Spleen (tissue), 11 donors: ENCODE measurements around the gene ETS2. TPM values are rescaled to one million over a fixed set of nuclear protein-coding genes. Genes with fewer than 3 reads are reported as not detected.

Experiments used
- DNase-seq: peaks from one replicate; pipeline ENCODE4 v3.0.0-alpha.2; 2020
- H3K27ac ChIP-seq, 8 donors: fragments of 200-600 bp; sonication (generic) in 7 of 8; 1 replicate in 4 of 8; 2 replicates in 4 of 8; pipeline versions ENCODE4 v1.5.0 to v1.8.0; 2016 to 2021; ENCODE audit warnings: inconsistent platforms in 4 of 8, mild to moderate bottlenecking in 4 of 8, moderate library complexity in 1 of 8
- H3K27me3 ChIP-seq, 7 donors: fragments of 200-600 bp; sonication (generic) in 6 of 7; replicated peaks in 1 of 7; 1 replicate in 4 of 7; 2 replicates in 3 of 7; pipeline versions ENCODE4 v1.5.0 to v1.8.0; 2016 to 2021; ENCODE audit warnings: inconsistent platforms in 3 of 7, mild to moderate bottlenecking in 1 of 7
- H3K36me3 ChIP-seq, 6 donors: fragments of 200-600 bp; sonication (generic) in 5 of 6; 1 replicate in 4 of 6; 2 replicates in 2 of 6; pipeline versions ENCODE4 v1.5.0 to v1.8.0; 2016 to 2021; ENCODE audit warnings: inconsistent platforms in 2 of 6
- H3K4me1 ChIP-seq, 6 donors: fragments of 200-600 bp; sonication (generic) in 5 of 6; 1 replicate in 3 of 6; 2 replicates in 3 of 6; pipeline versions ENCODE4 v1.5.0 to v1.8.0; 2016 to 2021; ENCODE audit warnings: inconsistent platforms in 3 of 6
- H3K4me3 ChIP-seq, 8 donors: fragments of 200-600 bp; sonication (generic) in 7 of 8; 1 replicate in 4 of 8; 2 replicates in 4 of 8; pipeline versions ENCODE4 v1.5.0 to v1.8.0; 2016 to 2021; ENCODE audit warnings: inconsistent platforms in 4 of 8, mild to moderate bottlenecking in 4 of 8, moderate library complexity in 2 of 8
- H3K9me3 ChIP-seq, 8 donors: fragments of 200-600 bp; sonication (generic) in 7 of 8; 1 replicate in 4 of 8; 2 replicates in 4 of 8; pipeline versions ENCODE4 v1.5.0 to v1.8.0; 2016 to 2021; ENCODE audit warnings: inconsistent platforms in 4 of 8
- POLR2A ChIP-seq, 3 donors: fragments of 450-650 bp; IDR thresholded peaks; one replicate each; pipeline ENCODE4 v1.5.1; 2017; ENCODE audit warnings: antibody characterized with exemption in 3 of 3, mild to moderate bottlenecking in 1 of 3
- POLR2AphosphoS5 ChIP-seq, 3 donors: sonication (generic); formaldehyde crosslinking; IDR thresholded peaks; one replicate each; pipeline ENCODE4 v1.5.1; 2017; ENCODE audit warnings: antibody characterized with exemption in 3 of 3
- WGBS, 5 donors: extraction: QIAGEN DNeasy Blood & Tissue Kit in 3 of 5; methylation state at CpG; one replicate each; pipeline versions ENCODE4 v1.1.5 to v1.1.7; 2013 to 2018; 5-methylcytosine and 5-hydroxymethylcytosine counted together
- intact Hi-C: fragments of 100-400 bp; cut with DNase I; formaldehyde crosslinking; loops from one replicate; pipeline ENCODE4 v1.15.0; 2023; ENCODE audit warnings: low total_unique reads
- polyA plus RNA-seq, 3 donors: library from polyadenylated mRNA; stranded (reverse); fragments of 200-250 nt; gene quantifications; one replicate each; pipeline ENCODE4 v1.2.1, GENCODE V29; 2013
- total RNA-seq, 7 donors: library from RNA; depleted of rRNA in 3 of 7; stranded (reverse); fragments of >200 nt in 3 of 7; fragmentation: NEBNext Ultra II Directional in 4 of 7; extraction: Animal tissue kit (Norgen Biotek cat#: 25700) in 4 of 7; gene quantifications; one replicate each; pipeline versions ENCODE4 v1.1.0 to v1.2.1, GENCODE V29; 2016 to 2021
- TF ChIP-seq, protein P1 (sequence below), 11 experiments: fragments of 200-600 bp in 7 of 11; fragments of 450-650 bp in 4 of 11; sonication (generic) in 4 of 11; IDR thresholded peaks in 8 of 11; conservative IDR thresholded peaks in 3 of 11; 1 replicate in 7 of 11; 2 replicates in 4 of 11; pipeline versions ENCODE4 v1.4.0 to v1.8.0; 2016 to 2021; ENCODE audit warnings: antibody characterized with exemption in 11 of 11, inconsistent platforms in 4 of 11, mild to moderate bottlenecking in 1 of 11
- donor health status: healthy with polysubstance abuse.
- donor health status: DM: no; HTN: no; CAD: no; lungs with moderate emphysema.
- donor health status: DM: no; HTN: no; CAD: no.
- donor health status: Bipolar disorder and iron deficiency.
- donor health status: healthy.
- donor health status: DM: no; HTN: no; CAD: no.
- donor health status: DM: yes; HTN: yes; CAD: no.

Gene ETS2
- total and polyA plus RNA-seq, 10 donors, result 44.4 to 590 (median 349) TPM

DNA sequence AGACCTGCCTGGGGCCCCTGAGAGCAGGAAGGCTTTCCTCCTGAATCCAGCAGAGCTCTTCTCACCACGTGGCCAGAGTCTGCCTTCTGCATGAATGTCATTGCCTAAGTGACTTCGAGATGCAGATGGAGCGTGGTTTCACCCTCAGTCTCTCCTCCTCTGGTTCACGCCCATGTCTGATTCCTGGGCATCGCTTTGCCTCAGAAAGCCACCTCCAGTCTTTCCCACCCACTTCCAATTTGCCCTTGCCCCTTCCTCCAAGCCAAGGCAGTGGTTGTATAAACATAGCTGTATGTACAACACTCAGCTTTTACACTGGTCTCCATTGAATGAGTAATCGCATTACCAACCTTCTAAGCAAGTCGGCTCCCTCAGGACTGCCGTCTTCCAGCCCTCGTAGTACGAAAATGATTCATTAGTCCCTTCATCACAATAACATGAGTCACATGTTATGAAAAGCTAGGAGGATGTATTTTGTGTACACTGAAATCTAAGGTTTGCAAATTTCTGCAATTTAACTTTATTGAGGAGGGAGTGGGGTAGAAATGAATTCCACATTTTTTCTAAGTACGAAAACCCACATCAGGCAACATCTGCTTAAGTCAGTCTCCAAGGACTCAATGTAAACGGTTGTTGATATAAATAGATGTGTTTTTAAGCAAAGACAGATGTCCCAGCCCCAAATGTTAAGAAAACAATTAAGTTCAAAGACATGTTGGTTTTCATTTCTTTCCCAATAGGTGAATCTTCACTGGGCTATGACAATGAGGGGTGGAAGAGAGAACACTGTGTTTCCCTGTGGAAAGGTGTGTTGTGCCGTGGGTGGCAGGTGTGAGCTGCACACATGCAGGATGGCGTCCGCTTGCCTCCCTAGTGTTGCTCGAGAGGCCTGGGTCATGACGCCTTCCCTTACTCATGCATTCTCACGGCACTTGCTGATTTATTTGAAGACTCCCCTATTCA is 32.3 kb upstream of the ETS2 start:
- DNase-seq, result no peak
- Histone ChIP-seq H3K36me3 (no peaks in the 10 kb centered on the region), H3K9me3 (peaks cover 0 to 2% (median under 1%) of the 10 kb centered on the region in 8 donors), H3K27ac (peak overlapping the region in 1 of 8 donors; percentile 16), H3K4me3 (no peak overlapping the region), H3K27me3 (peaks cover 0 to 37% (median 5%) of the 10 kb centered on the region in 7 donors), H3K4me1 (peaks cover 0 to 20% (median 9%) of the 10 kb centered on the region in 6 donors)
- TF ChIP-seq, protein P1, sequence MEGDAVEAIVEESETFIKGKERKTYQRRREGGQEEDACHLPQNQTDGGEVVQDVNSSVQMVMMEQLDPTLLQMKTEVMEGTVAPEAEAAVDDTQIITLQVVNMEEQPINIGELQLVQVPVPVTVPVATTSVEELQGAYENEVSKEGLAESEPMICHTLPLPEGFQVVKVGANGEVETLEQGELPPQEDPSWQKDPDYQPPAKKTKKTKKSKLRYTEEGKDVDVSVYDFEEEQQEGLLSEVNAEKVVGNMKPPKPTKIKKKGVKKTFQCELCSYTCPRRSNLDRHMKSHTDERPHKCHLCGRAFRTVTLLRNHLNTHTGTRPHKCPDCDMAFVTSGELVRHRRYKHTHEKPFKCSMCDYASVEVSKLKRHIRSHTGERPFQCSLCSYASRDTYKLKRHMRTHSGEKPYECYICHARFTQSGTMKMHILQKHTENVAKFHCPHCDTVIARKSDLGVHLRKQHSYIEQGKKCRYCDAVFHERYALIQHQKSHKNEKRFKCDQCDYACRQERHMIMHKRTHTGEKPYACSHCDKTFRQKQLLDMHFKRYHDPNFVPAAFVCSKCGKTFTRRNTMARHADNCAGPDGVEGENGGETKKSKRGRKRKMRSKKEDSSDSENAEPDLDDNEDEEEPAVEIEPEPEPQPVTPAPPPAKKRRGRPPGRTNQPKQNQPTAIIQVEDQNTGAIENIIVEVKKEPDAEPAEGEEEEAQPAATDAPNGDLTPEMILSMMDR (IDR thresholded peaks at IDR 0.05 in 8 of 11, conservative IDR thresholded peaks at IDR 0.05 in 3 of 11), result no peak
- TF ChIP-seq POLR2A (IDR thresholded peaks at IDR 0.05) (no peak), POLR2AphosphoS5 (IDR thresholded peaks at IDR 0.05) (no peak)
- intact Hi-C loops, result no loop called here
- 61 to 73% (median 68%) methylated on average over 18 of the region's 18 CpGs for WGBS, 5 donors

GRCh38 chr21:38774152-38774551 is 31.6 kb upstream of the ETS2 start:
- Histone ChIP-seq H3K27me3 (peaks cover 0 to 37% (median 5%) of the 10 kb centered on the region in 7 donors), H3K9me3 (peaks cover 0 to 10% (median 8%) of the 10 kb centered on the region in 8 donors), H3K27ac (no peak overlapping the region), H3K4me1 (peaks cover 0 to 15% (median 6%) of the 10 kb centered on the region in 6 donors), H3K4me3 (no peak overlapping the region), H3K36me3 (no peaks in the 10 kb centered on the region)
- no peak for TF ChIP-seq POLR2A (IDR thresholded peaks at IDR 0.05)
- TF ChIP-seq, protein P1 (IDR thresholded peaks at IDR 0.05 in 8 of 11, conservative IDR thresholded peaks at IDR 0.05 in 3 of 11), result no peak
- TF ChIP-seq POLR2AphosphoS5 (IDR thresholded peaks at IDR 0.05), result no peak
- no peak for DNase-seq
- 79 to 91% (median 87%) methylated on average over 5 of the region's 5 CpGs for WGBS, 5 donors
- intact Hi-C loops, result no loop called here

- H3K4me3 ChIP-seq, result no peak overlapping the region
- H3K9me3 ChIP-seq, result peaks cover 0 to 14% (median 9%) of the 10 kb centered on the region in 8 donors
- H3K27me3 ChIP-seq, result peaks cover 0 to 37% (median 5%) of the 10 kb centered on the region in 7 donors
- TF ChIP-seq POLR2A (IDR thresholded peaks at IDR 0.05), result no peak
- no peak for TF ChIP-seq POLR2AphosphoS5 (IDR thresholded peaks at IDR 0.05)
- TF ChIP-seq, protein P1 (IDR thresholded peaks at IDR 0.05 in 8 of 11, conservative IDR thresholded peaks at IDR 0.05 in 3 of 11), result no peak
- intact Hi-C loops, result no loop called here
- 81 to 92% (median 90%) methylated on average over 10 to 12 of the region's 12 CpGs for WGBS, 5 donors
- H3K27ac ChIP-seq, result no peak overlapping the region
- H3K4me1 ChIP-seq, result peaks cover 0 to 15% (median 6%) of the 10 kb centered on the region in 6 donors
- no peak for DNase-seq
- H3K36me3 ChIP-seq, result no peaks in the 10 kb centered on the region
Measured at GRCh38 chr21:38774586-38775285, 31.0 kb upstream of the ETS2 start.
